ENCODE results near the gene OR51I2.

OR51I2 gene

GRCh38 chr11:5505363-5506048 is 56.4 kb downstream of the OR51I2 start:
- no peak for DNase-seq (ENCODE audit: low spot score)
